ENCODE measurements around the gene NETO1. TPM values are rescaled to one million over a fixed set of nuclear protein-coding genes. Genes with fewer than 3 reads are reported as not detected.

The NETO1 gene, protein sequence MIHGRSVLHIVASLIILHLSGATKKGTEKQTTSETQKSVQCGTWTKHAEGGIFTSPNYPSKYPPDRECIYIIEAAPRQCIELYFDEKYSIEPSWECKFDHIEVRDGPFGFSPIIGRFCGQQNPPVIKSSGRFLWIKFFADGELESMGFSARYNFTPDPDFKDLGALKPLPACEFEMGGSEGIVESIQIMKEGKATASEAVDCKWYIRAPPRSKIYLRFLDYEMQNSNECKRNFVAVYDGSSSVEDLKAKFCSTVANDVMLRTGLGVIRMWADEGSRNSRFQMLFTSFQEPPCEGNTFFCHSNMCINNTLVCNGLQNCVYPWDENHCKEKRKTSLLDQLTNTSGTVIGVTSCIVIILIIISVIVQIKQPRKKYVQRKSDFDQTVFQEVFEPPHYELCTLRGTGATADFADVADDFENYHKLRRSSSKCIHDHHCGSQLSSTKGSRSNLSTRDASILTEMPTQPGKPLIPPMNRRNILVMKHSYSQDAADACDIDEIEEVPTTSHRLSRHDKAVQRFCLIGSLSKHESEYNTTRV
- 1 to 10 TPM in 1 of 4 donors, under 1 TPM in 2, not detected in 1; 0.39 to 2.8 (median 0.54) TPM for total RNA-seq

DNA sequence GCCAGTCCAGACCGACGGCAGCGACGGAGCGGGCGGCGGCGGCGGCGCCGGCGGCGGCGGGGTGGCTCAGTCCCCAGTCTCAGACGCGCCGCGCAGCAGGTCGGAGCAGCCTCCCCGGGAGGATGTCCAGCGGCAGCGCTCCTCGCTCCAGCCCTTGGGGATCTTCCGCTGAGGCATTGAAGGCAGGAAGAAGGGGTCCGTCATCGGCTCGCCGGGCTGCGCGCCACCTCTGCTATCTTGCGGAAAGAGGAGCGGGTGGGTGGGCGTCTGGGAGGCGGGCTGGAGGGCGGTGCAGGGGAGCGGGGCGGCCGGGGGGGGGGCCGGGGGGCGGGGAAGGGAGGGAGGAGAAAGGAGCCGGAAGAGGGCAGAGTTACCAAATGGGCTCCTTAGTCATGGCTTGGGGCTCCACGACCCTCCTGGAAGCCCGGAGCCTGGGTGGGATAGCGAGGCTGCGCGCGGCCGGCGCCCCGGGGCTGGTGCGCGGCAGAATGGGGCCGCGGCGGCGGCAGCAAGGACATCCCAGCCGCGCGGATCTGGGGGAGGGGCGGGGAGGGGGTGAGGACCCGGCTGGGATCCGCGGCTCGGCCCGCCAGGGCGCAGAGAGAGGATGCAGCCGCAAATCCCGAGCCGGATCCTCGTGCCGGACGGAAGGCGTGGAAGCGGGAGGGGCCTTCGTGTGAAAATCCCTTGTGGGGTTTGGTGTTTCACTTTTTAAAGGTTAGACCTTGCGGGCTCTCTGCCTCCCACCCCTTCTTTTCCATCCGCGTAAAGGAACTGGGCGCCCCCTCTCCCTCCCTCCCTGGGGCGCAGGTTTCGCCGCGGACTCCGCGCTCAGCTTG lies at the start of gene NETO1:
TSS of gene NETO1 (minus strand) at position 242 of the 839 bp plus-strand sequence. CDS start 696 bp downstream, outside the sequence.
- TF ChIP-seq, protein P1, sequence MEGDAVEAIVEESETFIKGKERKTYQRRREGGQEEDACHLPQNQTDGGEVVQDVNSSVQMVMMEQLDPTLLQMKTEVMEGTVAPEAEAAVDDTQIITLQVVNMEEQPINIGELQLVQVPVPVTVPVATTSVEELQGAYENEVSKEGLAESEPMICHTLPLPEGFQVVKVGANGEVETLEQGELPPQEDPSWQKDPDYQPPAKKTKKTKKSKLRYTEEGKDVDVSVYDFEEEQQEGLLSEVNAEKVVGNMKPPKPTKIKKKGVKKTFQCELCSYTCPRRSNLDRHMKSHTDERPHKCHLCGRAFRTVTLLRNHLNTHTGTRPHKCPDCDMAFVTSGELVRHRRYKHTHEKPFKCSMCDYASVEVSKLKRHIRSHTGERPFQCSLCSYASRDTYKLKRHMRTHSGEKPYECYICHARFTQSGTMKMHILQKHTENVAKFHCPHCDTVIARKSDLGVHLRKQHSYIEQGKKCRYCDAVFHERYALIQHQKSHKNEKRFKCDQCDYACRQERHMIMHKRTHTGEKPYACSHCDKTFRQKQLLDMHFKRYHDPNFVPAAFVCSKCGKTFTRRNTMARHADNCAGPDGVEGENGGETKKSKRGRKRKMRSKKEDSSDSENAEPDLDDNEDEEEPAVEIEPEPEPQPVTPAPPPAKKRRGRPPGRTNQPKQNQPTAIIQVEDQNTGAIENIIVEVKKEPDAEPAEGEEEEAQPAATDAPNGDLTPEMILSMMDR (IDR thresholded peaks at IDR 0.05): no peak
- TF ChIP-seq POLR2A (IDR thresholded peaks at IDR 0.05): no peak
- no peak for DNase-seq
- WGBS, 2 donors: 2% methylated on average over 37 to 38 of the region's 85 CpGs
- H3K4me1 ChIP-seq: no peaks in the 10 kb centered on the region
- H3K36me3 ChIP-seq: no peaks in the 10 kb centered on the region
- no peaks in the 10 kb centered on the region for H3K9me3 ChIP-seq
- no peak within 1 kb of the TSS for H3K4me3 ChIP-seq (replicated peaks in 1 of 3)
- intact Hi-C loops (cut with DNase I): no loop called here
- no peaks in the 10 kb centered on the region for H3K27me3 ChIP-seq
- H3K27ac ChIP-seq: no peak within 1 kb of the TSS

DNA sequence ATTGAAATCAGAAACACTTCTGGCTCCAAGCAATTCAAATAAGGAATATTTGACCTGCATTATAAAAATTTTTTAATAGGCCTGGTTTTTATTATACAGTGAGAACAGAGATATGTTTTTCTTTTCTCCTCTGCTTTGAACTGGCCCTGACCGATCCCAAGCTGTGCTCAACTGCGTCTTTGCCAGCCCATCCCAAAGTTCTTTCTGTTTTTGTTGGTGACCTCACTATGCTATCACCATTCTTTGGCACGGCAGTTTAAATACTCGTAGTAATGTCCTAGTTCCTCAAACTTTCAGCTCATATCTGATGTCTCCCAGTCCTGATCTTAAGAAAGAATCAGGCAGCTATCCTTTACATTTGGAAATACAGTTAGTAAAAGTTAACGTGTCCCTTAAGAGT lies 42.3 kb upstream of the NETO1 start:
- intact Hi-C loops (cut with DNase I): no loop called here
- Histone ChIP-seq H3K4me1 (no peaks in the 10 kb centered on the region), H3K27me3 (no peaks in the 10 kb centered on the region), H3K9me3 (no peaks in the 10 kb centered on the region), H3K36me3 (no peaks in the 10 kb centered on the region), H3K27ac (no peak overlapping the region), H3K4me3 (replicated peaks in 1 of 3) (no peak overlapping the region)
- no peak for DNase-seq
- TF ChIP-seq, protein P1 (IDR thresholded peaks at IDR 0.05): no peak
- TF ChIP-seq POLR2A (IDR thresholded peaks at IDR 0.05): no peak
- 80 to 84% methylated on average over 5 of the region's 5 CpGs for WGBS, 2 donors

DNA sequence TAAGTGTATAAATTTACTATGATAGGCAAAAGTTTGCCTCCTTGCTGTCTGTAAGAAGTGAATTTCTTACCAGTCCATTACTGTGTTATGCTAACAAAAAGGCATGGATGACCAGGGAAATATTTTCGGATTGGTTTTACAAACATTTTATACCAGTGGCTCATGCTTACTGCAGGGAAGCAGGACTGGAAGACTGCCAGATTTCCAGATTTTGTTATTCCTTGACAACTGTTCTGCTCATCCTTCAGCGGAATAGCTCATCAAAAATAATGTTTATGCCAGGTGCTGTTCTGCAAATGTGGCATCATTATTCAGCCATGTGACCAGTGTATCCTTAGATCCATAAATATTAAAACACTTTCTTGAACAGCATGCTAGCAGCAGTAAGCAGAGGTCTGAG lies 40.4 kb upstream of the NETO1 start:
- DNase-seq: no peak

DNA sequence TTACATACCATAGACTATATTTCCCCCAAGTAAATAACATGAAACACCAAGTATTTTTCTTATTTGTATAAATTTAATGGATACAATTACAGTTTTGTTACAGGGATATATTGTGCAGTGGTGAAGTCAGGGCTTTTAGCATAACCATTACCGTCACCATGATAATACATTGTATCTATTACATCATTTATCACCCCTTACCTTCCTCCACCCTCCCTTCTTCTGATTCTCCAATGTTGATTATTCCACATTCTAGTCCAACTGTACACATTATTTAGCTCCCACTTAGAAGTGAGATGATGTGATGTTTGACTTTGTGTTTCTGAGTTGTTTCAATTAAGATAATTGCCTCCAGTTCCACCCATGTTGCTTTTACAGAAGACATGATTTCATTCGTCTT lies 35.2 kb upstream of the NETO1 start:
- Histone ChIP-seq H3K4me3 (replicated peaks in 1 of 3) (no peak overlapping the region), H3K36me3 (no peaks in the 10 kb centered on the region), H3K9me3 (no peaks in the 10 kb centered on the region), H3K27me3 (no peaks in the 10 kb centered on the region), H3K27ac (no peak overlapping the region), H3K4me1 (no peaks in the 10 kb centered on the region)
- 84% methylated on average over 2 of the region's 2 CpGs for WGBS, 2 donors
- TF ChIP-seq POLR2A (IDR thresholded peaks at IDR 0.05): no peak
- TF ChIP-seq, protein P1 (IDR thresholded peaks at IDR 0.05): no peak
- intact Hi-C loops (cut with DNase I): no loop called here
- DNase-seq: no peak

More for the DNA sequence above, 40.4 kb upstream of the NETO1 start:
- H3K27ac ChIP-seq: no peak overlapping the region
- 33 to 42% methylated on average over 2 of the region's 2 CpGs for WGBS, 2 donors
- H3K4me3 ChIP-seq (replicated peaks in 1 of 3): no peak overlapping the region
- no peaks in the 10 kb centered on the region for H3K27me3 ChIP-seq
- TF ChIP-seq POLR2A (IDR thresholded peaks at IDR 0.05): no peak
- TF ChIP-seq, protein P1 (IDR thresholded peaks at IDR 0.05): no peak
- intact Hi-C loops (cut with DNase I): no loop called here
- no peaks in the 10 kb centered on the region for H3K9me3 ChIP-seq
- H3K36me3 ChIP-seq: no peaks in the 10 kb centered on the region
- no peaks in the 10 kb centered on the region for H3K4me1 ChIP-seq
